ENCODE data around the gene NTNG1. TPM values are rescaled to one million over a fixed set of nuclear protein-coding genes. Genes with fewer than 3 reads are reported as not detected.
"Not testable (repeated sequence)": the region's sequence is repeated elsewhere in the genome, so short reads cannot be mapped to it uniquely, and the experiment has no call there.

The NTNG1 gene
- polyA plus RNA-seq, 4 donors = 22.5 to 40.0 (median 29.9) TPM

DNA sequence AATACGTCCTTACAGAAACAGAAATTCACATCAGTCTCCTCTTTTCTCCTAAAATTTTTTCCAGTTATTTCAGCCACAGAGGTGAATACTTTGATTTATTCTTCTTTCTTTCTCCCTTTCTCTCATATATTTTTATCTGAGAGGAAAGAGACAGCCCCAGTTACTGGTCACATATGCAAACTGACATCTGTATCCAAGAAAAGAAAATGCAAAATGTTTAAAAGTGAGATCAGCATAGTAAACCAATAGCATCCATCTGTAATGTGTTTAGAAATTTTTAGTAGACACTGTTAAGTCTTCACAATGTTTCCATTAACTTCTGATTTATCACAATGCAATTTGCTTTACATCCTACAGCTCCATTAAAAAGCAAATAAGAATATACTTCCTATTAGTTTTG is 53.5 kb downstream of the NTNG1 start:
- no peak for DNase-seq (ENCODE audit: low read depth in 4 of 4, low spot score in 2 of 4)

GRCh38 chr1:107195476-107195875 is 54.6 kb downstream of the NTNG1 start:
- no peak for DNase-seq (ENCODE audit: low read depth in 4 of 4, low spot score in 2 of 4)

GRCh38 chr1:107196973-107197562 is 56.2 kb downstream of the NTNG1 start:
- DNase-seq (ENCODE audit: low read depth in 4 of 4, low spot score in 2 of 4) = no peak

GRCh38 chr1:107198561-107198960 is 57.7 kb downstream of the NTNG1 start:
- DNase-seq (ENCODE audit: low read depth in 4 of 4, low spot score in 2 of 4) = no peak

DNA sequence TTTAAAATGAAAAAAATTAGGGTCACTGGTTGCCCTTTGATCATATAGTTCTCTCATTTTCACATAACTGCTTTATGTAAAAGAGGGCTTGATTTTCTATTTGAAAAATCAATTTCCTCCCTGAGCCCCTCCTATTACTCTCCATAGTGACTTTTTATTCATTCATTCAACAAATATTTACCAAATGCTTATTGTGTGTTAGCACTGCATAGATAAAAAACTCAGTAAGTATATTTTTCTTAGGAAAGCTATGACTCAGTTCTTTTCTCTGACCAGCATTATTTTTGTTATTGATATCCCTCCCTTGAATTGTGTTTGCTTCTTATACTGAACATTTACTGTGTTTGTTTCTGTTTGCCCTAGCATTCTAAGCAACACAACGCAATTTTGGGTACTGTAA is 59.8 kb downstream of the NTNG1 start:
- no peak for DNase-seq (ENCODE audit: low read depth in 4 of 4, low spot score in 2 of 4)

GRCh38 chr1:107202007-107202406 is 61.2 kb downstream of the NTNG1 start:
- no peak for DNase-seq (ENCODE audit: low read depth in 4 of 4, low spot score in 2 of 4)

DNA sequence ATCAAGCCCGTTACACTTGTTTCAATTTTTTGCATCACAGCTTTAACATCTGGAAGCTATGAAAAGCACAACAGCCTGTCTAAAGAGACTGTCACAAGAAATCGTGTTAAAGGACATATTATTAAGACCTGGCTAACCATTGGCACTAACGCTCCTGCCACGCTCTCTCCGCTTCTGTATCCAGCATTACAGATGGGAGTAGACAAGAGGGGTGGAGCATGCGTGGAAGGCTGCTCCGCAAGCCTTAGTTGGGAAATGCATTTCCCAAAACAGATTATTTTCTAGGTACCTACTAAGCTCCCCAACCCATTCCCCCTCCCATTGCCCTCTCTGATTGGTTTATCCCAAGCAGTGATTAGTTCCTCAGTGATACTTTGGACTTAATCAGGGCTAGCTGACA is 72.4 kb downstream of the NTNG1 start:
- DNase-seq (ENCODE audit: low read depth in 4 of 4, low spot score in 2 of 4) = no peak

DNA sequence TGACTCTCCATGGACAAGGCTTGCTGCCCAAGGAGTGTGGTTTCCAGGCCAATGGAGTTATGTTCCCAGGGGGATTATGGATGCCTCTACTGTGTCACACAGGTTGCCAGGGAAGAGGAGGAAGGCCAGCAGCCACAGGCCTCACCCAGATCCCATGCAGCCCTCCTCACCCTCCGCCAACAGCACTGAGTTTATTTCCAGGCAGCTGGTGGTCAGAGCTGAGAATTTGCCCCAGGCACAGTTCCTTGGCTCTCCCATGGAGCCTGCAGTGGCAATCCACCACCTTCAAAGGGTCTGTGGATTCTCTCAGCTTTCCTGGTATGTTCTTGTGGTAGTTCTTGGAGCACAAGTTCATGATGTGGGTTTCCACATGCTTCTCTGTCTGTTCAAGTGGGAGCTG is 79.2 kb downstream of the NTNG1 start:
- DNase-seq (ENCODE audit: low read depth in 4 of 4, low spot score in 2 of 4) = no peak

DNA sequence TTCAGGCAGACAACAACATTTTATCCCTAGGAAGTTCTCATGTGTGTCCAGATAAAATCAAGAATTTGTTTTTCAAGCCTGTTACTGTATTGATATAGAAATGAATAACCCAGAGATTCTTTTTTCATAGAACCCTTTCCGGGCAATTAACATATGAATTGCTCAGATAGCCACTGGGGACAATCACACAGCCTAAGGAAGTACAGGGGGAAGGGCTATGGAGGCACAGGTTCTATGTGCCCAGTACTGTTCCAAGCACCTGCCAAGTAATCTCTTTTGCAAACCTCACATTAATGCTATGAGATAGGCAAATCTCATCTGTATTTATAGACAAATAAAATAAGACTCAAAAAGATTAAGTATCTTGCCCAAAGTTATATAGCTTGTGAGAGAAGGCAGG is 84.9 kb downstream of the NTNG1 start:
- DNase-seq (ENCODE audit: low read depth in 4 of 4, low spot score in 2 of 4) = no peak

- no peak for DNase-seq (ENCODE audit: low read depth in 4 of 4, low spot score in 2 of 4)
Observed at GRCh38 chr1:107228704-107229371, 88.0 kb downstream of the NTNG1 start.

- no peak for DNase-seq (ENCODE audit: low read depth in 4 of 4, low spot score in 2 of 4)
Observed at GRCh38 chr1:107229711-107230110, 88.9 kb downstream of the NTNG1 start.

DNA sequence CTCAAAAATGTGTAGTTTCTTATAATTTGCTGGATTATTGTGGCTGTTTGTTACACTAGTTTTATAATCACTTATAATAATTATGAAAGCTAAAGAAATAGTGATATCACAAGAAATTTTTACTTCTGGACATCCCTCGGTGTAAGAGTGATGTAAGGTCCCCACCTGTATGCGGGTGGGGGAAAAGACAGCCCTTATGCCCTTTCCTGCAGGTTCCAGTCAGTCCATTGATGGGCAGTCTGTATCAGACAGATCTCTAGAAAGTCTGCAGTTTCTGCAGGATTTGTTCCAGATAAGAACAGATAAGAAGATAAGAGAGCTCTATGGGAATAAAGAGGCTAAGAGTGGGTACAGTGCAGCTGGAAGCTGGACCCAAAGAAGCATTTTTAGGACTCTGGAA is 89.3 kb downstream of the NTNG1 start:
- DNase-seq (ENCODE audit: low read depth in 4 of 4, low spot score in 2 of 4) = no peak

GRCh38 chr1:107231291-107231690 is 90.5 kb downstream of the NTNG1 start:
- DNase-seq (ENCODE audit: low read depth in 4 of 4, low spot score in 2 of 4) = no peak

DNA sequence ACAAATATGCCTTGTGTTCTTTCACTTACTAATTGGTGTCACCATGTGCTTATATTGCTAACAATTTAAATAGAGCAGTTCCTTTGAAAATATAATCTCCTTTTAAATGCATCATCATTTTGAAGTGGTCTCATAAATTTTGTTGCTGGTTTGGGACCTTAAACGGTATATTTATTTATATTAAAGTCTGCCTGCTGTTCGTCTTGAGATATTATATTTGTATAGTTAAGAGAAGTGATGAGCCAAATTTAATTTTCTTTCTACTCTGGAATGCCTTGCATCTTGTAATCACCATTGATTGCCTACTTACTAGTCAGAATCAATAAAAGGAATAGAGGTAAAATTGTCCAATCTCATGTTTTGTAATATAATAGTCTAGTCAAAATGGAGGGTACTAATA is 91.6 kb downstream of the NTNG1 start:
- DNase-seq (ENCODE audit: low read depth in 4 of 4, low spot score in 2 of 4) = no peak

- DNase-seq (ENCODE audit: low read depth in 4 of 4, low spot score in 2 of 4) = not testable (repeated sequence)
Observed at GRCh38 chr1:107236760-107237159, 95.9 kb downstream of the NTNG1 start.

- no peak for DNase-seq (ENCODE audit: low read depth in 4 of 4, low spot score in 2 of 4)
Observed at GRCh38 chr1:107243461-107243860, 102.6 kb downstream of the NTNG1 start.

- DNase-seq (ENCODE audit: low read depth in 4 of 4, low spot score in 2 of 4) = no peak
Observed at GRCh38 chr1:107244709-107245500, 104.1 kb downstream of the NTNG1 start.

- DNase-seq (ENCODE audit: low read depth in 4 of 4, low spot score in 2 of 4) = no peak
Observed at GRCh38 chr1:107246775-107247345, 106.0 kb downstream of the NTNG1 start.

DNA sequence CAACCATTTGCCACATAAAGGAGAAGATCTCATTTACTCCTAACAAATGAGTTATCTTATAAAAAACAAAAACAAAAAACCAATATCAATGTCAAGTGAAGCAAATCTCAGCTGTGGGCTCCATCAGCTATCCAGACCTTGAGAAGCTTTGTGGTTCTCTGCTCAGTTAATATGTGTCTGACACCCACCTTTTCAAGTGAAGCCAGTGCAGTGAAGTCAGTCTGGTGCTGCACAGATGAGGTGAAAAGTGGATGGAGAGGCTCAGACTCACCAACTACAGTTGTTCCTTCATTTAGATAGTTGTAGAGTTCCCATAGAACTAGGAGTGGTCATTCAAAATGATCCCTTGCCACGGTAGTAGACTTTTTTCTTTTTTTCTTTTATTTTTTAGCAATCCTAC is 106.8 kb downstream of the NTNG1 start:
- no peak for DNase-seq (ENCODE audit: low read depth in 4 of 4, low spot score in 2 of 4)

DNA sequence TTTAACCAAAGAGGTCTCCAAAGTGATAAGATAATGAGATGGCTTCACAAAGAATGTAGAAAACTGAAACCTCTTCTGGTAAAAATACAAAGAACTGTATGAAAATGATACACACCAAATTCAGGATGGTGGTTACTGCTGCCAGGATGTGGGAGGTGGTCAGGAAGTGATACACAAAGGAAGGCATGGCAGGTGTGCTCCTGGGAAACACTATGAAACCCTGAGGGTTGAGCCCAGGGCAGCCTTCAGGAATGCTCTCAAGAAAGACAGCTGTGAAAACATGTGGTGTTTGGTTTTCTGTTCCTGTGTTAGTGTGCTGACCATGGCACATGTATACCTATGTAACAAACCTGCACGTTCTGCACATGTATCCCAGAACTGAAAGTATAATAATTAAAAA is 109.3 kb downstream of the NTNG1 start:
- DNase-seq (ENCODE audit: low read depth in 4 of 4, low spot score in 2 of 4) = no peak

- DNase-seq (ENCODE audit: low read depth in 4 of 4, low spot score in 2 of 4) = no peak
Observed at GRCh38 chr1:107251083-107251482, 110.2 kb downstream of the NTNG1 start.

- no peak for DNase-seq (ENCODE audit: low read depth in 4 of 4, low spot score in 2 of 4)
Observed at GRCh38 chr1:107251839-107252238, 111.0 kb downstream of the NTNG1 start.
